KMS-11 (cell line): ENCODE data around the gene SETD7.

Source experiments
- H2AFZ ChIP-seq: fragments of 200-600 bp; sonication (generic); 2 replicates; pipeline ENCODE4 v1.6.1; 2016; ENCODE audit warnings: antibody characterized with exemption, mixed run types, low read depth
- H3K27ac ChIP-seq: fragments of 200-600 bp; sonication (generic); 2 replicates; pipeline ENCODE4 v1.6.1; 2016; ENCODE audit warnings: mild to moderate bottlenecking, mixed run types
- H3K27me3 ChIP-seq: fragments of 200-600 bp; sonication (generic); 2 replicates; pipeline ENCODE4 v1.6.1; 2017; ENCODE audit warnings: mild to moderate bottlenecking, low read depth, mixed run types, moderate library complexity; ENCODE audit not compliant: insufficient read depth
- H3K36me3 ChIP-seq: fragments of 200-600 bp; sonication (generic); 2 replicates; pipeline ENCODE4 v1.6.1; 2017; ENCODE audit warnings: mild to moderate bottlenecking, mixed run types; ENCODE audit not compliant: insufficient read depth
- H3K4me1 ChIP-seq: fragments of 200-600 bp; sonication (generic); 2 replicates; pipeline ENCODE4 v1.6.1; 2016; ENCODE audit warnings: mild to moderate bottlenecking, low read depth, mixed run types; ENCODE audit not compliant: poor library complexity, severe bottlenecking
- H3K4me2 ChIP-seq: fragments of 200-600 bp; sonication (generic); 2 replicates; pipeline ENCODE4 v1.7.0; 2016; ENCODE audit warnings: mild to moderate bottlenecking, mixed run types
- H3K4me3 ChIP-seq: fragments of 200-600 bp; sonication (generic); IDR thresholded peaks from 2 replicates; pipeline ENCODE4 v1.6.1; 2017; ENCODE audit warnings: low read depth, low read length, mixed read lengths; ENCODE audit not compliant: insufficient read depth
- H3K79me2 ChIP-seq: fragments of 200-600 bp; sonication (generic); 2 replicates; pipeline ENCODE4 v1.6.1; 2016; ENCODE audit warnings: low read depth, mixed run types; ENCODE audit not compliant: insufficient read depth
- H3K9ac ChIP-seq: fragments of 200-600 bp; sonication (generic); 2 replicates; pipeline ENCODE4 v1.6.1; 2016; ENCODE audit warnings: mild to moderate bottlenecking, mixed run types
- H4K20me1 ChIP-seq: fragments of 200-600 bp; sonication (generic); 2 replicates; pipeline ENCODE4 v1.6.1; 2016; ENCODE audit warnings: mild to moderate bottlenecking, mixed run types; ENCODE audit not compliant: insufficient read depth
- TF ChIP-seq, protein P1 (sequence below): fragments of 200-600 bp; sonication (generic); conservative IDR thresholded peaks from 2 replicates; pipeline ENCODE4 v1.6.1; 2017; ENCODE audit warnings: low read depth, mild to moderate bottlenecking, antibody characterized with exemption, low read length, moderate library complexity, mixed read lengths

Gene SETD7

DNA sequence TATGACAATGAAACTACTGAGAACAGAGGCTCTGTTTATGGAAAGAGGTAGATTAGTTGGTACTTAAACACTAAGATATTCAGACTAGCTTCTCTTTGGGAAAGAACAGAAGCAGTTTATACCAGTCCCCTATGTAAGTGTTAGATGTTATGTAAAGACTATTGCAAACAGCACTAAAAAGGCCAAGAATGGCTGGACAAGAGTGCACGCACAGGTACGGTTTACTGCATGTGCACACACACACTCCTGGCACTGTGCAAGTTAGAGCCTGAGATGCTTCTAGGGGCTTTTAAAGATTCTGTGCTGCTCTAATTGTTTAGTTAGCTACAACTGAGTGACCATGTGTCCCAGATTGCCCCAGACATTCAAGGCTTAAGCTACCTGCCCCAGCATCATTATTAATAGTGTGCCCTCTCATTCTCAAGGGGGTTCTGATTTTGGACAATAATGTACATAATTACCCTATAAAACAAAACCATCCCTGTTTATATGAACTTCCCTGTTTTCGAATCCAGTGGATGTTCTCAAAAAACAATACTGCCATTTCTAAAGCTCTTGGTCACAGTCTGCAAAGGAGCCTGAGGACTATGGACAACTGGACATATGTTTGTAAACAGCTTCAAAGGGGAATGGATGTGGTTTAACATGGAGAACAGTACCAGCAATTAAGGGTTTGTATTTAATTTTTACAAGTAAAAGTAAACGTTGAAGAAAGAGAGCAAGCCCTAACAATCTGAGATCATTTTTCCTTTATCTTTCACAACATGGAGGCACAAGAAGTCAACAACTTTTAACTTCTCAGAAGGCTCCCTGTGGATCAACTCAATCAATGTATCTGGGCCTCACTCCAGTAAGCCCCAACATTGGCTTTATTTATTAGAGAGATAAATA lies 2.0 kb downstream of the SETD7 start:
- peak overlapping the region; percentile 57 for H3K4me3 ChIP-seq
- peak overlapping the region; percentile 97 for H3K9ac ChIP-seq
- no peak overlapping the region for H2AFZ ChIP-seq
- TF ChIP-seq, protein P1, sequence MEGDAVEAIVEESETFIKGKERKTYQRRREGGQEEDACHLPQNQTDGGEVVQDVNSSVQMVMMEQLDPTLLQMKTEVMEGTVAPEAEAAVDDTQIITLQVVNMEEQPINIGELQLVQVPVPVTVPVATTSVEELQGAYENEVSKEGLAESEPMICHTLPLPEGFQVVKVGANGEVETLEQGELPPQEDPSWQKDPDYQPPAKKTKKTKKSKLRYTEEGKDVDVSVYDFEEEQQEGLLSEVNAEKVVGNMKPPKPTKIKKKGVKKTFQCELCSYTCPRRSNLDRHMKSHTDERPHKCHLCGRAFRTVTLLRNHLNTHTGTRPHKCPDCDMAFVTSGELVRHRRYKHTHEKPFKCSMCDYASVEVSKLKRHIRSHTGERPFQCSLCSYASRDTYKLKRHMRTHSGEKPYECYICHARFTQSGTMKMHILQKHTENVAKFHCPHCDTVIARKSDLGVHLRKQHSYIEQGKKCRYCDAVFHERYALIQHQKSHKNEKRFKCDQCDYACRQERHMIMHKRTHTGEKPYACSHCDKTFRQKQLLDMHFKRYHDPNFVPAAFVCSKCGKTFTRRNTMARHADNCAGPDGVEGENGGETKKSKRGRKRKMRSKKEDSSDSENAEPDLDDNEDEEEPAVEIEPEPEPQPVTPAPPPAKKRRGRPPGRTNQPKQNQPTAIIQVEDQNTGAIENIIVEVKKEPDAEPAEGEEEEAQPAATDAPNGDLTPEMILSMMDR: no peak
- H3K36me3 ChIP-seq: no peaks in the 10 kb centered on the region
- peaks cover 21% of the 10 kb centered on the region; the same call in 1 of the 2 replicates for H4K20me1 ChIP-seq
- H3K27me3 ChIP-seq: no peaks in the 10 kb centered on the region
- peak overlapping the region; percentile 90; the same call in 1 of the 2 replicates for H3K27ac ChIP-seq
- peaks cover 61% of the 10 kb centered on the region for H3K79me2 ChIP-seq
- peak overlapping the region; percentile 79 for H3K4me2 ChIP-seq
- H3K4me1 ChIP-seq: peaks cover 55% of the 10 kb centered on the region

DNA sequence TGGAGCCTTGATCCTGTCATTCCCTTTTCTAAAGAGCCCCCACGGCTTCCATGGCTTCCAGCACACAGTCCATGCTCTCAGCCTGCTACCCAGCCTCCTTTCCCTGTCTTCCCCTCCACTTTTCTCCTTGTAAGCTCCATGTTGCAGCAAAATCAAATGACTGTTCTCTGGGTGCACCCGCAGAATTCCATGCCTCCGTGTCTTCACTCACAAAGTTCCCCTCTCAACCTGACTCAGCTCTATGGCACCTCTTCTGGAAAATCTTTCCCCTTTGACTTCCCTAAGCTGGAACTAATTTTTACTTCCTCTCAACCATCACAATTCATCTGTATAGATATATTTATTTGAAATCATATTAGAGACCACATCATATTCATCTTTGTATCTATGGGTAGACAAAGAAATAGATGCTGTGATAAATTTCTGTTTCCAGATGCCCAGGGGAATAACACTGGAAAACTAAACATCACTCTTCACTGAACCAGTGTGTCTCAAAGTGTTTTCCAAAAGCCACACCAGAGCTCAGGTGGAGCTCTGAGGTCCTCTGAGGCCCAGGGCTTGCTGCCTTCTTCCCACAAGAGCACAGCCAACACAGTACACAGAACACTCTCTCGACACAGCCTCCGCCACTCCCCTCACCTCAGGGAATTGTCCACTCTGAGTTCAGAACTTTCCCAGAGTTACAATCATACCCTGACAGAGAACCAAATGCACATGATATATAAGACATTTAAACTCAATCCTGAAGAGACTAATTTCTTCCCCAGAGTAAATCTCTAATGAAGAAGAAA lies 3.3 kb downstream of the SETD7 start:
- Histone ChIP-seq H3K4me1 (peaks cover 48% of the 10 kb centered on the region), H3K36me3 (no peaks in the 10 kb centered on the region), H3K9ac (no peak overlapping the region), H3K79me2 (peaks cover 74% of the 10 kb centered on the region), H4K20me1 (peaks cover 21% of the 10 kb centered on the region; the same call in 1 of the 2 replicates), H3K4me2 (peak overlapping the region; percentile 79; the same call in 1 of the 2 replicates), H3K27me3 (no peaks in the 10 kb centered on the region), H3K4me3 (no peak overlapping the region), H3K27ac (no peak overlapping the region), H2AFZ (no peak overlapping the region)
- TF ChIP-seq, protein P1: no peak

DNA sequence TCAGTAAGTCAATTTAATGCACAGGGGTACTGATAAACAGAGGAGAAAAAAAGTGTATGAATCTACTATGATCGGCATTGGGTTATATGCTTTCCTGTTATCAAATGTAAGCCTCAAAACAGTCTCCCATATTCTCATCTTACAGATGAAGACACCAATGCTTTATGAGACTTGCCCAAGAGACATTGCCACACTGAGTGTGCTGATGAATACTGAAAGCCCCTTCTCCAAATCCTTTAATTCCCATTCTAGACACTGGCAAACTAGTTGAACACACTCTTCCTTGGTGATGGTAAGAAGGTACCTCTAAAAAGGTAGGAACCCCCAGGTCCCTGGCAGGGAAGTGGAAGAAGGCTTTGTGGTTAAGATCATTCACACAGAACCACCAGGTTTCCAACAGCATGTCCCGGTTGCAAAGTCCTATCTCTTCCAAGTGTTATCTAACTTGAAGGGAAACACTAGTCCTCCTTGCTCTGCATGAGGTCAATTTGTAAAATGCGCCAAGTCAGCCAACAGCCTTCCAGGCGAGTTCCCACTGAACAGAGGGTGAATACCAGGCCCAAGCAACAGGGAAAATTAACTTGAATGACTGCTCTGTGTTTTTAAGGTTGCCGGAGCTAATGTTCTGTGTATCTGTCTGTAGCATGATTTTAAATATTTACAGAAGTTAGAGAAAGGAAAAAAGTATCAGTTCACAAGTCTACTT lies 5.1 kb downstream of the SETD7 start:
- no peak overlapping the region for H3K9ac ChIP-seq
- H3K36me3 ChIP-seq: 0 out of 2 replicates have a peak, but pooled peaks cover 4% of the 10 kb centered on the region
- H3K4me3 ChIP-seq: no peak overlapping the region
- no peak overlapping the region for H2AFZ ChIP-seq
- peaks cover 21% of the 10 kb centered on the region; the same call in 1 of the 2 replicates for H4K20me1 ChIP-seq
- no peaks in the 10 kb centered on the region for H3K27me3 ChIP-seq
- H3K4me2 ChIP-seq: no peak overlapping the region
- no peak overlapping the region; the same call in 1 of the 2 replicates for H3K27ac ChIP-seq
- peaks cover 92% of the 10 kb centered on the region for H3K79me2 ChIP-seq
- H3K4me1 ChIP-seq: peaks cover 43% of the 10 kb centered on the region
- TF ChIP-seq, protein P1: no peak

DNA sequence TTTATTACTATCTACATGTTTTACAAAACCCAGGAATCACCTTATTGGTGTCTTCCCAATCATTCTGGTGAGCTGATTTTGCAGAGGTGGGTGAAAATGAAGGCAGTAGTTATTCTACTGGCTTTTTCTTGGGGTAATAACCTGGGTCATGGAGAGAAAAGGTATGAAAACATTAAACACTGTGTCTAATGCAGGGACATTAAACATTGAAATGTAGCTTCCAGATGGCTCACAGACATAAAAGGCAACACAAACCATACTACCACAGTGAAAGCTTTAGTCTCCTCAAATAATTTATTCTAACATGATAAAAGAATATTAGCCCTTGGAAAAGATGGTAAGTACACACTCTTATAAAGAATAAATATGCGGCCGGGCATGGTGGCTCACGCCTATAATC lies 8.0 kb downstream of the SETD7 start:
- TF ChIP-seq, protein P1: no peak
- H3K9ac ChIP-seq: no peak overlapping the region
- peaks cover 21% of the 10 kb centered on the region; the same call in 1 of the 2 replicates for H4K20me1 ChIP-seq
- H3K4me1 ChIP-seq: peaks cover 26% of the 10 kb centered on the region
- H3K4me3 ChIP-seq: no peak overlapping the region
- H3K27me3 ChIP-seq: no peaks in the 10 kb centered on the region
- H3K79me2 ChIP-seq: peaks cover 92% of the 10 kb centered on the region
- peaks cover 4% of the 10 kb centered on the region; the same call in 1 of the 2 replicates for H3K36me3 ChIP-seq
- H3K27ac ChIP-seq: no peak overlapping the region
- H3K4me2 ChIP-seq: no peak overlapping the region
- no peak overlapping the region for H2AFZ ChIP-seq
